SH-SY5Y (cell line): ENCODE results near the gene RAB8B.

Experiments used
- GATA2 ChIP-seq: IDR thresholded peaks from 2 replicates; pipeline ENCODE4 v1.6.1; 2011; ENCODE audit warnings: mild to moderate bottlenecking, low read depth, low read length
- GATA3 ChIP-seq: IDR thresholded peaks from 2 replicates; pipeline ENCODE4 v1.6.1; 2011; ENCODE audit warnings: low read depth, mild to moderate bottlenecking, low read length, moderate library complexity

DNA sequence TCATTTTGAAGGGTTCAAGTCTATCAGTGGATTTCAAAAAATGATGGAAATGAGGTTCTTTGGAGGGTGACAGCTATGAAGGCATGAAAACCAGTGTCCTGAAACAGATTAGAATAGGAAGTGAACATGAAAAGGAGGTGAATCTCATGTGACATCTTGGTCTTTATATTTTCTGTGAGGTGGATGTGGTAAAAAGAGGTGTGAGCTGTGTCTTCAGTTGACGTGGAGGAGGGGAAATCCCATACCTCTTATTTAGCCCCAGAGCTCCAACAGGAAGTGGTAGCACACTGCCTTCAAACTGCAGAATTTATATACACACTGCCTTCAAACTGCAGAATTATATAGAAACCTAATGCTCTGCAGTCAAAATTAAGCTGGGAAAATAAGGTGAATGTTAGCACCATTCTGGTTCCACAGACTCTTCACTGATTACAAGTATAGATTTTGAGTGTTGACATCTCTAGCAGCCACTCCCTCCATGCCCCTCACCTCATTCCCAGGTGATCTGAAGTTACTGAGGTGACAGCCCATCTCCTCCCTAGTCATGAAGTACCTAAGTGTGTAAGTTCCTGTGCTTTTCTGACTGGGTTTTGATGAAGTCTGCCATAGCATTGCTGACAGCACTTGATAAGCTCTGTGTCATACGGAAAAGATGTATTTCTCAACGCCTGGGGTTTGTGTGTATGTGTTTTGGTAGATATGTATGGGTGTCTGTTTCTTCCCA lies 2.7 kb downstream of the RAB8B start:
- TF ChIP-seq GATA2 (no peak), GATA3 (no peak)
